Measurements from ENCODE around the gene EFNA4. TPM values are rescaled to one million over a fixed set of nuclear protein-coding genes. Genes with fewer than 3 reads are reported as not detected.

The EFNA4 gene
- total RNA-seq, 3 donors from 2014 or later (not counting 1 experiment from before 2014, with no cell fraction given): 4.6 to 6.8 (median 5.5) TPM

DNA sequence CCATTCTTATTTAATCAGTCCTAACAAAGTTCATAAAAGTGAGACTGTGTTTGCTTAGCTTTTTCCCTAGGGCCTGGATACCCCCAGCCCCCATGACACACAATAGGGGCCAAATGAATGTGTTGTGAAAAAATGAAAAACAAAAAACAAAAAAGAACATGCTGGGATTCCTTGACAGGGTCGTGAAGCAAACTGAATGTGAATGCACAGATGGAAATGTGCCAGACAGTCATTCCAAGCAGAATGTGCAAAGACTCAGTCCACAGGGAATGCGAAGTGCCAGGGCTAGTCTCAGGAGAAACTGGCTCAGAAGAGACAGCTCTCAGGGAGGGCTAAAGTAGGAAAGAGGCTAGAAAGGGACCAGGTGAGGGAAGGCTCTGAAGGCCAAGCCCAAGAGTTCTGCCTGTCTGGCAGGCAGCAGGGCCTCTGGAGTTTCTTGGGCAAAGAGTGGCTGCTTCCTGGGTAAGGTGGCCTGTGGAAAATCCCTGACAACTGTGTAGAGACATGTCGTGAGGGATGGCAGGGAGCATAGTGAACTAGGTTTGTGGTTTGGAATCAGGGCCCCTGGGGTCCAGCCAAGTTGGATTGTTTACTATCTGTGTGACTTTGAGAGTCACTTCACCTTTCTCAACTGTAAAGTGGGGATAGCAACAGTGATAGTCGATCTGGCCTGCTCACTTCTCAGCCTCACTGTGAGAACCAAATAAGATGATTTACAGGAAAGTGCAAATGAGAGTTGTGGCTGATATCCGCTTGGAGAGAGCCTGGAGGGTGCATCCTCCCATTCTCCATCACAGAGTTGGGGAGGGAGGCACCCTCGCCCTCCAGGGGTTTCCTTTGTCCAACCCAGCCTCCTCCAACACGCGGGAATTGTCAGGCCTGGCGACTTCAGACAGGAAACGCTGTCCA is 13.6 kb upstream of the EFNA4 start:
- no peak overlapping the region for H3K27ac ChIP-seq (ENCODE audit: low read length)
- no peaks in the 10 kb centered on the region for H3K36me3 Mint-ChIP-seq

DNA sequence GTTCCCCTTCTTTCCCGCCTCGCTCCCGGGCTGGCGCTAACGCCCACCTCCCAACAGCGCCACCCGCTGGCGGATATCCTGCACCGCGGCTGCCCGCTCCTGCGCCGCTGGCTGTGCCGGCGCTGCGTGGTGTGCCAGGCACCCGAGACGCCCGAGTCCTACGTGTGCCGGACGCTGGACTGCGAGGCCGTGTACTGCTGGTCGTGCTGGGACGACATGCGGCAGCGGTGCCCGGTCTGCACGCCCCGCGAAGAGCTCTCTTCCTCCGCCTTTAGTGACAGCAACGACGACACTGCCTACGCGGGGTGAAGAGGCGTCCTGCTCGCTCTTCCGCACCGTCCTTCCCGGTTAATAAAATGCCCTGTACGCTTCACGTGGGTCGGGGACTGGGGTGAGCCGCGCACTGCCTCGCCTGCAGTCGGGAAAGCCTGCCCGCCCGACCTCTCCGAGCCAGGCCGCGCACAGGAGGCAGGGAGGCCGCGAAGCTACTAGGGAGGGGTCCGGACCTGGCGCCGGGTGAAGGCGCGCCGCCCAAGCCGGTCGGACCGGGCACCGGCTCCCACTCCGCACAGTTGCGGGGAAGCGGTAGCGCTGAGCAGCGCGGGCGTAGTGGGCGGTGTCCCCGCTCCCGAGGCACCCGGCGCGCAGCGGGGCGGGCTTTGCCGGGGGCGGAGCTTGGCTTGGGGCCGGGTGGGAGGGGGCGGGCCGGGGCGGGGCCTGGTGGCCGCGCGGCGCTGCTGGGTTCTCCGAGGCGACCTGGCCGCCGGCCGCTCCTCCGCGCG is 12.8 kb upstream of the EFNA4 start, which contains the start of gene ADAM15:
Gene ADAM15 (plus strand): TSS at position 757 of the 782 bp plus-strand sequence. CDS start 71 bp downstream, outside the sequence.
- H3K27ac Mint-ChIP-seq: peak within 1 kb of the TSS; percentile 23 to 77

More for the DNA sequence above, 13.6 kb upstream of the EFNA4 start:
- DNase-seq (no peak), ATAC-seq (no peak)
- Mint-ChIP-seq H3K27me3 (ENCODE audit: low read depth in 2 of 2) (no peaks in the 10 kb centered on the region), H3K4me1 (peaks cover 13 to 38% of the 10 kb centered on the region in 2 donors), H3K9me3 (no peaks in the 10 kb centered on the region), H3K27ac (peak overlapping the region in 1 of 2 donors; percentile 75), H3K4me3 (peak overlapping the region; percentile 85)
- 31% methylated on average over 10 of the region's 10 CpGs for WGBS (ENCODE audit: insufficient coverage)
- H3K4me3 ChIP-seq (ENCODE audit: low read length): no peak overlapping the region
- H3K4me1 ChIP-seq (ENCODE audit: control insufficient read depth, insufficient read depth, low read length): peaks cover 31% of the 10 kb centered on the region
- intact Hi-C loops (cut with micrococcal nuclease): loop anchor here (1.0 to 5.0 kb wide), 2 partner anchors 14 to 93 kb away; partner anchors contain the start of gene PBXIP1
- no peaks in the 10 kb centered on the region for H3K36me3 ChIP-seq (ENCODE audit: control insufficient read depth, insufficient read depth, low read length)
- H3K9me3 ChIP-seq (ENCODE audit: control insufficient read depth, insufficient read depth, low read length): no peaks in the 10 kb centered on the region
- H3K27me3 ChIP-seq (ENCODE audit: control insufficient read depth, insufficient read depth, low read length): no peaks in the 10 kb centered on the region
- no peak for TF ChIP-seq CTCF (IDR thresholded peaks at IDR 0.05)

DNA sequence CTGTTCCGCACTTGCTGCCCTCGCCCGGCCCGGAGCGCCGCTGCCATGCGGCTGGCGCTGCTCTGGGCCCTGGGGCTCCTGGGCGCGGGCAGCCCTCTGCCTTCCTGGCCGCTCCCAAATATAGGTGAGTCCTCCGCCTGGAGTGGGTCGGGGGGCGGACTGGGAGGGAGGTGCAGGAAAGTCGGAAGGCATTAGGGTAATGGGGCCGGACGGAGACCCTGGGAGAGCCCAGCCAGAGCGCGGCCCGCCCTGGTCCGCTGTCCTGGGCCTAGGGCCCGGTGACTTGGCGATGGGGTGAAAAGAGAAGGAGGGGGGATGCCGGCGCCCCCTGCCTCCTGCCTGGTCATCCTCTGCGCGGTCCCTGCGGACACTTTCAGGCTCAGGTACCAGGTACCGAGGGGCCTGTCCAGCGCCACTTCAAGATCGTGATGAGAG is 12.2 kb upstream of the EFNA4 start:
- 0% methylated on average over 31 of the region's 31 CpGs for WGBS (ENCODE audit: insufficient coverage)
- Mint-ChIP-seq H3K36me3 (no peaks in the 10 kb centered on the region), H3K27ac (peak overlapping the region in 1 of 2 donors; percentile 77), H3K4me1 (peaks cover 13 to 34% of the 10 kb centered on the region in 2 donors), H3K9me3 (no peaks in the 10 kb centered on the region), H3K27me3 (ENCODE audit: low read depth in 2 of 2) (no peaks in the 10 kb centered on the region), H3K4me3 (peak overlapping the region; percentile 88)
- intact Hi-C loops (cut with micrococcal nuclease): loop anchor here (5.0 kb wide), 1 partner anchor 94 kb away; the partner anchor contains the start of gene PBXIP1
- Histone ChIP-seq H3K36me3 (ENCODE audit: control insufficient read depth, insufficient read depth, low read length) (peaks cover 4% of the 10 kb centered on the region), H3K4me1 (ENCODE audit: control insufficient read depth, insufficient read depth, low read length) (peaks cover 31% of the 10 kb centered on the region), H3K4me3 (ENCODE audit: low read length) (peak overlapping the region; percentile 61), H3K27me3 (ENCODE audit: control insufficient read depth, insufficient read depth, low read length) (no peaks in the 10 kb centered on the region), H3K27ac (ENCODE audit: low read length) (peak overlapping the region; percentile 23), H3K9me3 (ENCODE audit: control insufficient read depth, insufficient read depth, low read length) (no peaks in the 10 kb centered on the region)
- peak in 1 of 2 donors; percentile 27 for DNase-seq
- peak; percentile 2 to 4 (median 3) for ATAC-seq
- no peak for TF ChIP-seq CTCF (IDR thresholded peaks at IDR 0.05)

More for the DNA sequence above, 12.8 kb upstream of the EFNA4 start, which contains the start of gene ADAM15:
- TF ChIP-seq CTCF (IDR thresholded peaks at IDR 0.05): peak; percentile 96
- H3K4me3 ChIP-seq (ENCODE audit: low read length): peak within 1 kb of the TSS; percentile 61
- peak; percentile 76 to 91 (median 84) for ATAC-seq
- no peaks in the 10 kb centered on the region for H3K27me3 Mint-ChIP-seq (ENCODE audit: low read depth in 2 of 2)
- peak within 1 kb of the TSS; percentile 23 for H3K27ac ChIP-seq (ENCODE audit: low read length)
- no peaks in the 10 kb centered on the region for H3K9me3 Mint-ChIP-seq
- peaks cover 31% of the 10 kb centered on the region for H3K4me1 ChIP-seq (ENCODE audit: control insufficient read depth, insufficient read depth, low read length)
- no peaks in the 10 kb centered on the region for H3K36me3 Mint-ChIP-seq
- peaks cover 13 to 34% of the 10 kb centered on the region in 2 donors for H3K4me1 Mint-ChIP-seq
- peak; percentile 80 to 90 for DNase-seq
- H3K27me3 ChIP-seq (ENCODE audit: control insufficient read depth, insufficient read depth, low read length): no peaks in the 10 kb centered on the region
- H3K4me3 Mint-ChIP-seq: peak within 1 kb of the TSS; percentile 88
- H3K36me3 ChIP-seq (ENCODE audit: control insufficient read depth, insufficient read depth, low read length): no peaks in the 10 kb centered on the region
- WGBS (ENCODE audit: insufficient coverage): under 1% methylated on average over 99 of the region's 99 CpGs
- intact Hi-C loops (cut with micrococcal nuclease): loop anchor here (1.0 to 5.0 kb wide), 2 partner anchors 14 to 93 kb away; partner anchors contain the start of gene PBXIP1
- no peaks in the 10 kb centered on the region for H3K9me3 ChIP-seq (ENCODE audit: control insufficient read depth, insufficient read depth, low read length)

Data from natural killer cell (primary cell).